Left kidney (tissue), 2 donors: ENCODE data around the gene RPS14. TPM values are rescaled to one million over a fixed set of nuclear protein-coding genes. Genes with fewer than 3 reads are reported as not detected.
"Not testable (repeated sequence)": the region's sequence is repeated elsewhere in the genome, so short reads cannot be mapped to it uniquely, and the experiment has no call there.

ENCODE experiments used
- DNase-seq: peaks from one replicate; pipeline ENCODE4 v3.0.0-alpha.2; 2013
- polyA plus RNA-seq: library from polyadenylated mRNA; unstranded; fragments of 120-200 nt; gene quantifications from one replicate; pipeline ENCODE4 v1.2.1, GENCODE V29; 2013; ENCODE audit not compliant: insufficient read length

Gene RPS14
- polyA plus RNA-seq, 1 donor: 1,953 TPM

GRCh38 chr5:150451594-150451993, 2.1 kb upstream of the RPS14 start:
- DNase-seq: no peak

GRCh38 chr5:150448952-150449516, 505 bp downstream of the RPS14 start:
- DNase-seq: no peak

GRCh38 chr5:150448334-150448733, 1.2 kb downstream of the RPS14 start:
- no peak for DNase-seq

- DNase-seq: no peak
Observed at GRCh38 chr5:150447188-150447587, 2.4 kb downstream of the RPS14 start.

- DNase-seq: no peak
Observed at GRCh38 chr5:150446583-150446982, 3.0 kb downstream of the RPS14 start.

GRCh38 chr5:150446088-150446487, 3.5 kb downstream of the RPS14 start:
- DNase-seq: no peak

GRCh38 chr5:150444770-150445169, 4.8 kb downstream of the RPS14 start:
- DNase-seq: no peak

GRCh38 chr5:150443242-150444075, 6.1 kb downstream of the RPS14 start:
- DNase-seq: no peak

- DNase-seq: no peak
Observed at GRCh38 chr5:150442699-150443080, 6.8 kb downstream of the RPS14 start.

- no peak for DNase-seq
Observed at GRCh38 chr5:150441813-150442698, 7.5 kb downstream of the RPS14 start.

GRCh38 chr5:150440948-150441812, 8.4 kb downstream of the RPS14 start:
- no peak for DNase-seq

GRCh38 chr5:150438873-150439546, 10.5 kb downstream of the RPS14 start:
- no peak for DNase-seq

- DNase-seq: peak; percentile 71
Observed at GRCh38 chr5:150436141-150436680, 13.3 kb downstream of the RPS14 start.

- no peak for DNase-seq
Observed at GRCh38 chr5:150434464-150434863, 15.1 kb downstream of the RPS14 start.

GRCh38 chr5:150431574-150431973, 18.0 kb downstream of the RPS14 start:
- DNase-seq: no peak

- DNase-seq: no peak
Observed at GRCh38 chr5:150431048-150431447, 18.5 kb downstream of the RPS14 start.

GRCh38 chr5:150429410-150429873, 20.1 kb downstream of the RPS14 start:
- DNase-seq: no peak

- DNase-seq: no peak
Observed at GRCh38 chr5:150428978-150429377, 20.6 kb downstream of the RPS14 start.

- no peak for DNase-seq
Observed at GRCh38 chr5:150428106-150428876, 21.2 kb downstream of the RPS14 start.

GRCh38 chr5:150426165-150426564, 23.4 kb downstream of the RPS14 start:
- DNase-seq: not testable (repeated sequence)
